A204.1 (cell line): Measurements from ENCODE around the gene PRR12.
"Not testable (repeated sequence)": the region's sequence is repeated elsewhere in the genome, so short reads cannot be mapped to it uniquely, and the experiment has no call there.

Experiments used
- FAIRE-seq: peaks from 2 replicates; lab custom pipeline; 2012; peaks lifted over from hg19 to GRCh38; lab: Jason Lieb, UNC

PRR12 gene

DNA sequence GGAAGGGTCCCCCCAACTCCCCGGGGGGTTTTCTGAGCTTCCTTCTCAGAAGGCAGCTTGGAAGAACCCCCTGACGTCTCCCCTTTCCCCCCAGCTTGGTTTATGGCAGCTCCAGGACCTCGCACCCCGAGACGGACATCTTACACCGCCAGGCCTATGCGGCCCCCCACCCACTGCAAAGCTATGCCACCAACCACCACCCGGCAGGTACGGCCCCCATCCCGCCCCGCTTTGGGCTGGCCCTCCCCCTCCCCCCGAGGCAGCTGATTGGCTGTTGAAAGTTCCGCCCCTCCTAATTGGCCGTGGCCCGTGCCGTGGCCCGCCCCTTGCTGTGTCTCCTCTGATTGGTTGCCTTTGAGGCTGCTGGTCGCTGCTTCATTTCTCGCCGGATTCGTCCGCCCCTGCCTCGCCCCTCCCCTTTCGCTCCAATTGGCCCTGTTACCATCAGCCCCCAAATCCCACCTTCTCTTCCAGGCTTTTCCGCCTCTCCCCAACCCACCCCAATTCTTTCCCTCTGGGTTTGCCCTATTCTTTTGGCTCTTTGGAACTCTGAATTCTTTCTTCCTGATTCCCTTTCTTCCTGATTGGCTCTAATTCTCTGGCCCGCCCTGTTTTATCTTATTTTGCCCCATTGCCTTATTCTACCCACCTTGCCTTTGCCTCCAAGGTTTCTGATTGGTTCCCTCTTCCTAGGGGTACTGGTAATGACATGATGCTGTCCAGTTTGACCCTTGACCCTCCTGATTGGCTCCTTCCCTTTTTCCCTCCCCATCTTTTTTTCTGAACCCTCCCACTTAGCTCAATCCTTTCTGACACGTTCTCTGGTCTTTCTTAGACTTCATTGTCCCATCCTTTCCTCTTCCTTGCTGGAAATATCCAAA lies 2.5 kb downstream of the PRR12 start:
- FAIRE-seq: peak; percentile 72

DNA sequence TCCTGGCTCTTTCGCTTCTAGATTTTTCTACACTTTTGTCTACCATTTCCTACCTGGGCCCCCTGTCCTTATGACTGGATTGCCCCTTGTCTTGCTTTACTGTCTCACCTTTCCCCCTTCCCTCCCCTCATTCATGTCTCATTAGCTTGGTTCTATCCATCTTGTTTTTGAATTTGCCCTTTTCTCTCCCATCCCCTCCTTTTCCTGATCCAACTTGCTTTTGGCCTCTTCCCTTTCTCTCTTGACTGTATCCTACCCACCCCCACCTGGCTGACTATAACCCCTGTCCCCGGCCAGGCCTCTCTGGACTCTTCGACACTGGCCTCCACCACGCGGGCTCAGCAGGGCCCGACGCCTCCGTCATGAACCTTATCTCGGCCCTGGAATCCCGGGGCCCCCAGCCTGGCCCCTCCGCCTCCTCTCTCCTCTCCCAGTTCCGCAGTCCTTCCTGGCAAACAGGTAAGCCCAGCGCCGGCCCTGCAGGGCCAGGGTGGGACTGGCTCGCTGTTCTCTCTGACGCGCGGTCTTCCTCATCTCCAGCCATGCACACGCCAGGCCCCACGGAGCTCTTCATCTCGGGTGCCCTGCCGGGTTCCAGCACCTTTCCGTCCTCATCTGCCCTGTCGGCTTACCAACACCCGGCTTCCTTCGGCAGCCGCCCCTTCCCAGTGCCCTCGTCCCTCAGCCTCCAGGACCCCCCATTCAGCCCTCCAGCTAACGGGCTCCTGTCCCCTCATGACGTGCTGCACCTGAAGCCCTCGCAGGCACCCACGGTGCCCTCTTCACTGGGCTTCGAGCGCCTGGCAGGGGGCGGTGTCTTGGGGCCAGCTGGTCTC lies 3.4 kb downstream of the PRR12 start:
- FAIRE-seq: no peak

DNA sequence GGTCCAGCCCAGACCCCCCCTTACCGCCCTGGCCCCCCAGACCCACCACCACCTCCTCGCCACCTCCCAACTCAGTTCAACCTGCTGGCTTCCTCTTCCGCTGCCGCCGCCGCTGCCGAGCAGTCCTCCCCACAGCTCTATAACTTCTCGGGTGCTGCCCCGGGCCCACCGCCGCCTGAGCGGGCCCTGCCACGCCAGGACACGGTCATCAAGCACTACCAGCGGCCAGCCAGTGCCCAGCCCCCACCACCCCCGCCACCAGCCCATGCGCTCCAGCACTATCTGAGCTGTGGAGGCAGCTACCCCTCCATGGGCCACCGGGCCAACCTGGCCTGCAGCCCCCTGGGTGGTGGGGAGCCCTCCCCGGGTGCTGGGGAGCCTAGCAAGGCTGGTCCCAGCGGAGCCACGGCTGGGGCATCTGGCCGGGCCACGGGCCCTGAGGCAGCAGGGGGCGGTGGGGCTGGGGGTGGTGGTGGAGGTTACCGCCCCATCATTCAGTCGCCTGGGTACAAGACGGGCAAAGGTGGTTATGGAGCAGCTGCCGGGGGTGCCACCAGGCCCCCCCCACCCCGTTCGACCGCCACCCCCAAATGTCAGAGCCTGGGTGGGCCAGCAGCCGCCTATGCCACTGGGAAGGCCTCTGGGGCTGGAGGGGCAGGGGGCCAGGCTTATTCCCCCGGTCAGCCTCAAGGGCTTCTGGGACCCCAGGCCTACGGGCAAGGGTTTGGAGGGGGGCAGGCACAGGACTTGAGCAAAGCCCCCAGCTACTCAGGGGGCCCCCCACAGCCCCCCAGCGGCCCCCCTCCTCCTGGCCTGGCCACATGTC lies 4.2 kb downstream of the PRR12 start:
- no peak for FAIRE-seq

DNA sequence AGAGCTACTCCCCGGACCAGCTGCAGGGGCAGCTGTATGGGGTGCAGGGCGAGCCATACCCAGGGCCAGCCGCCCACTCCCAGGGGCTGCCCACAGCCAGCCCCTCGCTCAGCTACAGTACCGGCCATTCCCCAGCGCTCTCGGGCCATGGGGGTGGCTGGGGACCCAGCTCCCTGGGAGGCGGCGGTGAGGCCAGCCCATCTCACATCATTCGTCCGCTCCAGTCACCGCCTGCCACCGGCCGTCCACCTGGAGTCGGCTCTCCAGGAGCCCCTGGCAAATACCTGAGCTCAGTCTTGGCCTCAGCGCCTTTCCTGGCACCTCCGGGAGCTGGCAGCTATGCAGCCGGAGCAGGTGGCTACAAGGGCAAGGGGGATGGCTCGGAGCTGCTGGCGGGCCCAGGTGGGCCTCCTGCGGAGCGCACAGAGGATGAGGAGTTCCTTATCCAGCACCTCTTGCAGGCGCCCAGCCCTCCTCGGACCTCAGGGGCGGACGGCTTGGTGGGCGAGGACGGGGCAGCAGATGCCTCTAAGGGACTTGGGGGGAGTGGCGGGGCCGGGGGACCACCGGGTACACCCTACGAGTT lies 4.9 kb downstream of the PRR12 start:
- FAIRE-seq: no peak

DNA sequence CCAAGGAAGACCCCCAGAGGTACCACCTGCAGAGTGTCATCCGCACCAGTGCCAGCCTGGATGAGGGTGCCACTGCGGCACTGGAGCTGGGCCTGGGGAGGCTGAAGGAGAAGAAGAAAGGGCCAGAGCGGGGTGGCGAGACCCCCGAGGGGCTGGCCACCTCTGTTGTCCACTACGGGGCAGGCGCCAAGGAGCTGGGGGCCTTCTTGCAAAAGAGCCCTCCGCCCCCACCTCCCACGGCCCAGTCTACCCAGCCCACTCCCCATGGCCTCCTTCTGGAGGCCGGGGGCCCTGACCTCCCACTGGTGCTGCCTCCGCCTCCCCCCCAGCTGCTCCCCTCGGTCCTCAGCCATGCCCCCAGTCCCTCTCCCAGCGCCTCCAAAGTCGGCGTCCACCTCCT lies 5.4 kb downstream of the PRR12 start:
- FAIRE-seq: no peak

DNA sequence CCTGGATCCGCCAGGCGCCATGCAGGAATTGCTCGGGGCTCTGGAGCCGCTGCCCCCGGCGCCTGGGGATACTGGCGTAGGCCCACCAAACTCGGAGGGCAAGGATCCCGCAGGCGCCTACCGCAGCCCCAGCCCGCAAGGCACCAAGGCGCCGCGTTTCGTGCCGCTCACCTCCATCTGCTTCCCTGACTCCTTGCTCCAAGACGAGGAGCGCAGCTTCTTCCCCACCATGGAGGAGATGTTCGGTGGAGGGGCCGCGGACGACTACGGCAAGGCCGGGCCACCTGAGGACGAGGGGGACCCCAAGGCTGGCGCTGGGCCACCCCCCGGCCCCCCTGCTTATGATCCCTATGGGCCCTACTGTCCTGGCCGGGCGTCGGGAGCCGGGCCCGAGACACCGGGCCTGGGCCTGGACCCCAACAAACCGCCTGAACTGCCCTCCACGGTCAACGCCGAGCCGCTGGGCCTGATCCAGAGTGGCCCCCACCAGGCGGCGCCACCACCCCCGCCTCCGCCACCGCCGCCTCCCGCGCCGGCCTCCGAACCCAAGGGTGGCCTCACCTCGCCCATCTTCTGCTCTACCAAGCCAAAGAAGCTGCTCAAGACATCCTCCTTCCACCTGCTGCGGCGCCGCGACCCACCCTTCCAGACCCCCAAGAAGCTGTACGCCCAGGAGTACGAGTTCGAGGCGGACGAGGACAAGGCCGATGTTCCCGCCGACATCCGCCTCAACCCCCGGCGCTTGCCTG lies 6.1 kb downstream of the PRR12 start:
- FAIRE-seq: no peak

DNA sequence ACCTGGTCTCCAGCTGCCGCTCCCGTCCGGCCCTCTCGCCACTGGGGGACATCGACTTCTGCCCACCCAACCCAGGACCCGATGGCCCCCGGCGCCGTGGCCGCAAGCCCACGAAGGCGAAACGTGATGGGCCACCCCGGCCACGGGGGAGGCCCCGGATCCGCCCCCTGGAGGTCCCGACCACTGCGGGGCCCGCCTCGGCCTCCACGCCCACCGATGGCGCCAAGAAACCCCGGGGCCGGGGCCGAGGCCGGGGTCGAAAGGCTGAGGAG lies 6.7 kb downstream of the PRR12 start:
- FAIRE-seq: no peak

DNA sequence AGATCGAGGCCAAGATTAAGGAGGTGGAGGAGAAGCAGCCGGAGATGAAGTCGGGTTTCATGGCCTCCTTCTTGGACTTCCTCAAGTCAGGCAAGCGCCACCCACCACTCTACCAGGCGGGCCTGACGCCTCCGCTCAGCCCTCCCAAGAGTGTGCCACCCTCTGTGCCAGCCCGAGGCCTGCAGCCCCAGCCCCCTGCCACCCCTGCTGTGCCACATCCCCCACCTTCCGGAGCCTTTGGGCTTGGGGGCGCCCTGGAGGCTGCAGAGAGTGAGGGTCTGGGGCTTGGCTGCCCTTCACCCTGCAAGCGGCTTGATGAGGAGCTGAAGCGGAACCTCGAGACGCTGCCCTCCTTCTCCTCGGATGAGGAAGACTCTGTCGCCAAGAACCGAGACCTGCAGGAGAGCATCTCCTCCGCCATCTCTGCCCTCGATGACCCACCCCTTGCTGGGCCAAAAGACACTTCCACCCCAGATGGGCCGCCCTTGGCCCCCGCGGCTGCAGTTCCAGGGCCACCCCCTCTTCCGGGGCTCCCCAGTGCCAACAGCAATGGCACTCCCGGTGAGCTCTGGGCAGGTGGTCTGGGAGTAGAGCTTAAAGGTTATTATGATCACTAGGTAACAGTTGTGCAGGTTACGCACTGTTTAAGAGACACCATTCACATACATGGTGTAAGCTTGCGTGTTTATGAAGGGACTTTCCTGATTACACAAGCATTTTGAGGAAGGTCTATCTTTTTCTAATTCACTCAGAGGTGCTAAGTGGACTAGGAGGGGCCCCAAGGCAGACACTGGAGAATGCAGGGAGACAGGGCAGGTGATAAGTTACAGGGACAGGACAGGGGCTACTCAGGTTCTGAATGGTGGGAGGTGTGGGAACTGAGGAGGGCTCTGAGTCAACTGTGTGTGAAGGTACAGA lies 8.7 kb downstream of the PRR12 start:
- FAIRE-seq: no peak

DNA sequence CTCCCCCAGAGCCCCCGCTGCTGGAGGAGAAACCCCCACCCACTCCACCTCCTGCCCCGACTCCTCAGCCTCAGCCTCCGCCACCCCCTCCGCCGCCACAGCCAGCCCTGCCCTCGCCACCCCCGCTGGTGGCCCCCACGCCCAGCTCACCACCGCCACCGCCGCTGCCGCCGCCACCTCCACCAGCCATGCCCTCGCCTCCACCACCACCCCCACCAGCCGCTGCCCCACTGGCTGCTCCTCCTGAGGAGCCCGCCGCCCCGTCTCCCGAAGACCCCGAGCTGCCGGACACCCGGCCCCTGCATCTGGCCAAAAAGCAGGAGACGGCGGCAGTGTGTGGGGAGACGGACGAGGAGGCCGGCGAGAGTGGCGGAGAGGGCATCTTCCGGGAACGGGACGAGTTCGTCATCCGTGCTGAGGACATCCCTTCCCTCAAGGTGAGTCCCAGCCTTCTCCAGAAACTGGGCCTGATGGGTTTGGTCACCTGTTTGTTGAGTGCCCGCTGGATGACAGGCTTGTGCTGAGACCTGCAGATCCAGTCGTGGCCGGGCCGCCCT lies 10.6 kb downstream of the PRR12 start:
- FAIRE-seq: no peak

DNA sequence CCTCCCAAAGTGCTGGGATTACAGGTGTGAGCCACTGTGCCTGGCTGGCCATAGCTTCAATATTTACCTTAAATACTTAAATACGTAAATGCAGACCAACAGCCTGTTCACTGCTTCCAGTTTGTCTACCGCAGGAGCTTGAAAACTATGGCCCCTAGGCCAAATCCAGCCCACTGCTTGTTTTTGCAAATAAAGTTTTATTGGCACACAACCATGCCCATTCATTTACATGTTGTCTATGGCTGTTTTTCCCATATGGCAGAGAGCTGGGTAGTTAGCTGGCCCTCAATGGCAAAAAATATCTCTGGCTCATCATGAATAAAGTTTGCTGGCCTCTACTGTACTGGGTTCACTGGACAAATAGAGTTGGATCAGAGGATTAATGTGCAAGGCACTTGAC lies 11.8 kb downstream of the PRR12 start:
- FAIRE-seq: no peak

DNA sequence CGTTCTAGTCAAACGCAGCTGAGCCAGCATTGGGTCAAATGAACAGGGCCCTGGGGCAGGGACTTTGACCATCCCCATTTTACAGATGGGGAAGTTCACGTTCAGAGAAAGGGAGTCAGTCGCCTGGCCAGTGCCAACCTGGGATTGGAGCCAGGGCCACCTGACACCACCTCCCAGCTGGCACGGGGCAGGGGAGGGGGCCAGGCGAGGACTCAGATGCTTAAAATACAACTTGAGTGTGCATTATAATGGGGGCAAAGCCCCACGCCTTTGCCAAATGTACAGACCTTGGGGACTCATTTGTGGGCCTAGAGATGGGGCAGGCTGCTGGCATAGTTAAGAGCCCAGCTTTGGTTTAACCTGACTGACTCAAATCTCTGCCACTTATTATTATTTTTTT lies 14.6 kb downstream of the PRR12 start:
- FAIRE-seq: no peak

DNA sequence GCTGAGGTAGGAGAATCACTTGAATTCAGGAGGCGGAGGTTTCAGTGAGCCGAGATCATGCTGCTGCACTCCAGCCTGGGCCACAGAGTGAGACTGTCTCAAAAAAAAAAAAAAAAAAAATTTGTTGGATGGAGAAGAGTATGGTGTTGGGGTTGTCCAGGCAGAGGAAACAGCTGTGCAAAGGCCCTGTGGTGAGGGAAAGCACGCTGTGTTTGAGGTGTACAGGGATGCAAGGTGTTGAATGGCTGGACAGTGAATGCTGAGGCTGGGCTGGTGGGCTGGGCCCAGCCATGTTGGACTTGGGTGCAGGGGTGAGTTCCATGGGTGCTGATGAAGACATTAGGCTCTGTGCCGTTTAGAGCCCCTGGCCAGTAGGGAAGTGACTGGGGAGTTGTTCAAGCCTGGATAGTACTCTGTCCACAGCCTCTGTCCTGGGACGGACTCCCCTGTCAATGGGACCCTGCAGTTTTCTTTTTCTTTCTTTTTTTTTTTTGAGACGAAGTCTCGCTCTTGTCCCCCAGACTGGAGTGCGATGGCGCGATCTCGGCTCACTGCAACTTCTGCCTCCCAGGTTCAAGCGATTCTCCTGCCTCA lies 18.6 kb downstream of the PRR12 start:
- no peak for FAIRE-seq

DNA sequence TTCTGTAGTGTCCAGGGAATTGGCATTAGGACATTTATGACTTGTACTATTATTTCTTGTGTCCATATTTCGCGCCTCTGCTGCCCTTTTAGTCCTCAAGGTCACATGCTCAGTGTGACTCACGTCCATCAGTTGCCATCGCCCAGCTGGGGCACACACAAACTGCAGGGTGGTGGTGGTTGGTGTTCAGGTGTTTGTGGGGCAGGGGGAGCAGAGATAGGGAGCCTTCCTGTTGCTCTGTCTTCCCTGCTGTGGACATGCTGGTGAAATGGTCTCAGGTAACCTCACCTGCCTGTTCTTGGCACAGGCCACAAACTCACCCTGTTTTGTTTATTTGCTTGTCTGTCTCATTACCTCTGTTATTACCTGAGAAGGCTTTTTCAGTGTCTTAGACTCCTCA lies 22.4 kb downstream of the PRR12 start:
- FAIRE-seq: no peak

DNA sequence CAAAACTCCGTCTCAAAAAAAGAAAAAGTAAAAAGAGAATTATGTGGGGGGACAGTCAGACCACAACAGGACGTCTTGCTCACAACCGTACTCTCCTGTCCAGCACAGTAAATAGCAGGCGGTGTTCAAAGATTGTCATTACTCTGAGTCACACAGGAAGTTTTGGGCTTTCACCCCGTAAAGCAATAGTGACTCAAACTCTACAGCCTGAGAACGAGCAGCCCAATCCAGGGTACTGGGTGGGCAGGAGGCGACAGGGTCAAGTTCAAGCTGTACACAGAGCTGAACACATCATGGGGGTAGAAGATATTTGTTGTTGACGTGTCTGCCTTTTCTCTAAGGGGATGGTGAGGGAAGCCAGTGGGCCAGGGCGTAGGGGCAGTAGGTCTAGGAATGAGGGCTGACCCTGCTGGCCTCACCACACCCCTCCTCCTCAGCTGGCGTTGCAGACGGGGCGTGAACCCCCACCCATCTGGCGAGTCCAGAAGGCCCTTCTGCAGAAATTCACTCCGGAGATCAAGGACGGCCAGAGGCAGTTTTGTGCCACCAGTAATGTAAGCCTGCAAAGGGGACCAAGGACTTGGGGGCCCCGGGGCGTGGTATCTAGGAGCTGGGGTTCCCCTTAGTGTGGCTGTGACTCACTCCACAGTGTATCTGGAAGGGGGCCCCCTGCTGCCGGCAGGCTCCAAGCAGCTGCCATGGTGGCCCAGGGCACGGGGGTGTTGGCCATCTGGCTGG lies 23.3 kb downstream of the PRR12 start:
- no peak for FAIRE-seq

DNA sequence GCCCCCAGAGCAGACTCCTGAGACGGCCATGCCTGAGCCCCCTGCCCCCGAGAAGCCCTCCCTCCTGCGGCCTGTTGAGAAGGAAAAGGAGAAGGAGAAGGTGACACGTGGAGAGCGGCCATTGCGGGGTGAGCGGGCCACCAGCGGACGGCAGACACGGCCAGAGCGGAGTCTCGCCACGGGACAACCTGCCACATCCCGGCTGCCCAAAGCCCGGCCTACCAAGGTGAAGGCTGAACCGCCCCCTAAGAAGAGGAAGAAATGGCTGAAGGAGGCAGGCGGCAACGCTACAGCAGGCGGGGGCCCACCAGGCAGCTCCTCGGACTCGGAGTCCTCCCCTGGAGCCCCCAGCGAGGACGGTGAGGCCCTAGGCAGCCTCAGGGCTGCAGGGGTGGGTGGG lies 24.9 kb downstream of the PRR12 start:
- no peak for FAIRE-seq

DNA sequence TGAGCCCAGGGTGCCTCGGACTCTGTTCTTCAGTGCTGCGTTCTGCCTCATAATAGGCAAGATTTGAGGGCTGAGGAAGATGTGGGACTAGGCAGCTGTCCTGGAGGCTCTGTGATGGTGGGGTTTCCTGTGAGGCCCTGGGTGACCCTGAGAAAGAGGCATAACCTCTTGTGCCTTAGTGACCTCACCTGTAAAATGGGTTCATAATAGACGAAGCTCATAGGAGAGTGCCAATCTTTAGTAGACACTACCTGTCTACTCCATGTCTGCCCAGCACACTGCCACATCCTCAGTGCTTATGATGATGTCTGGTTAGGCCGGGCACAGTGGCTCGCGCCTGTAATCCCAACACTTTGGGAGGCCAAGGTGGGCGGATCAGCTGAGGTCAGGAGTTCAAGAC lies 25.6 kb downstream of the PRR12 start:
- no peak for FAIRE-seq

DNA sequence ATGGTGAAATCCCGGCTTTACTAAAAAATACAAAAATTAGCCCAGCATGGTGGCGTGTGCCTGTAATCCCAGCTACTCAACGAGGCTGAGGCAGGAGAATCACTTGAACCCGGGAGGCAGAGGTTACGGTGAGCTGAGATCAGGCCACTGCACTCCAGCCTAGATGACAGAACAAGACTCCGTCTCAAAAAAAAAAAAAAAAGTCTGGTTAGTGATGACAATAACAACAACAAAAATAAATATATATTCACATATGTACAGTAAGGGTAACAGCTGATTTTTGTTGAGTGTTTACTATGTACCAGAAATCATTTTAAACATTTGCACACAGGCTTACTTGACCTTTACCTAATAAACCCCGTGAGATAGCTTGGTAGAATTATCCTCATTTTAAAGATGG lies 26.0 kb downstream of the PRR12 start:
- no peak for FAIRE-seq

DNA sequence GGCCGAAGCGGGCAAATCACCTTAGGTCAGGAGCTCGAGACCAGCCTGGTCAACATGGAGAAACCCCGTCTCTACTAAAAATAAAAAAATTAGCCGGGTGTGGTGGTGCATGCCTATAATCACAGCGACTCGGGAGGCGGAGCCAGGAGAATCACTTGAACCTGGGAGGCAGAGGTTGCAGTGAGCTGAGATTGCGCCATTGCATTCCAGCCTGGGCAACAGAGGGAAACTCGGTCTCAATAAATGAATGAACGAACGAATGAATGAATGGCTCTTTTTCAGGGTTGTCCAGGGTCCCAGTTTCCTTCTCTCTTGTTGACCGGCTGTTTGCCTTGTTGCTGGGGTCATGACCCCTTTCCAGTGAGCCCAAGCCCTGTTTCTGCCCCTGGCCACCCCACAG lies 26.9 kb downstream of the PRR12 start:
- not testable (repeated sequence) for FAIRE-seq
